HG03039 (cell line): Measurements from ENCODE around the gene SRRM4.

Source experiments
- ATAC-seq: cut with Tn5 transposase; IDR thresholded peaks from one replicate; pipeline ENCODE4 v1.9.1; 2021; ENCODE audit warnings: mild to moderate bottlenecking, moderate library complexity; ENCODE audit not compliant: unreplicated experiment

Gene SRRM4

DNA sequence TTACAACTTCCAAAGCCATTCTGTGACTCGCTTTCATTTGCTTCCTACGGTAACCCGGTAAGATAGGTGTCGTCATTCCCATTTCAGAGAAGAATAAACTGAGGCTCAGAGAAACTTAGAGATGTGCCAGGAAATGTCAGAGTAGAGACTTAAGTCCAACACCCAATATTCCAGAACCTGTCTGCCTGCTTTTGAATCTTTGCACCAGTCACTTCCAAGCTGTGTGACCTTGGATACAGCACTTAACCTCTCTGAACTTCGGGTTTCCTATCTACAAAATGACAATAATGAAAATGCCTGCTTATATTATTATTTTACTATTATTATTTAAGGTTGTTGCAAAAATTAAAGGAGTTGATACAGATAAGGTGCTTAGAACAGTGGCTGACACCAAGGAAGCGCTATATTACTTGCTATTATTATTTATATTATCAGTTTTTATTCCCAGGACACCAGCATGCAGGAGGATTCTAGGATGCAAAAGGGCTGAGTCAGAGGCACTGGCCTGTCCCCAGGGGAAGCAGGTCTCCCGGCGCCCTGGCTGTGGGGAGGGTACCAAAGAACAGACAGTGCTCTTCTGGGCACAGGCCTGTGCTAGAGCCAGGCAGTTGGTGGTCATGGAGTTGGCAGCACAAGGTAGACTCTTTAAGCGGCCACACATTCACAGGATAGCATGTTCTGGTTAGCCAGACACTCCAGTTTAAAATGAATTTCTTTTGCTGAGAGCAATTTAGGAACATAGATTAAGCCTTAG lies 202.8 kb downstream of the SRRM4 start:
- ATAC-seq: no peak

- ATAC-seq: no peak
These were observed 213.9 kb downstream of the SRRM4 start for GRCh38 chr12:119195256-119195655.

DNA sequence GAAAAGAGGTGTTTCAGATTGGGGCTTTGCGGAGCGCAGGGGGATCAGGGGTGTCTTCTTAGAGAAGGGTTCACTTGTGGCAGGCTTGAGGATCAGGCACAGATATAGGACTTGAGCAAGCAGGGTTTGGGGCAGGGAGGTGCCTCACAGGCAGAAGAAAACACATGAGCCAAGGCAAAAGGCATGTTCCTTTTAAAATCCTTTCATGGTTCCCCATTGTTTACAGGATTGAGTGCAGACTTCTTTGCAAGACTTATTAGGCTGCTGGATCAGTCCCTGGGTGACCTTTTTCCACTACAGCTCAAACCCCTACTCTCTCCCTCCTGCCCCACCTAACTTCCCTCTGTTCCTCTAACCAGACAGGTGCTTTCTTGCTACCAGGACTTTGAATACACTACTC lies 217.1 kb downstream of the SRRM4 start:
- ATAC-seq: no peak

DNA sequence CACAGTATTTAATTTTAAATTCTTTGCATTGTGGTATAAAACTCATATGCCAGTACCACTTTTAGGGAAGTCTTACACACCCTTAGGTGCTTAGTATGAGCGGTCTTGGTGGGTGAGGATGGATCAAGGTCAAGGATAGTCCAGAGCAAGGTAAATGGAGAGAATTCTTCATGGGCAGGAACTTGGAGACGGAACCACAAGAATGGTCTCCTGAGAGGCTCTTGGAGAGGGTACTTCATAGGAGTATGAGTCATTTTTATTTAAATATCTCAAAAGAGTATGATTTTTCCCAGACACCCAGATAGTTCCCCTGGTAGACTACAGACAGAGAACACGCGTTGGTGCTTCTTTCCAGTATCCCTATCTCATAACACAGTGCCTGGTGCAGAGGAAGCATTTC lies 219.3 kb downstream of the SRRM4 start:
- no peak for ATAC-seq

DNA sequence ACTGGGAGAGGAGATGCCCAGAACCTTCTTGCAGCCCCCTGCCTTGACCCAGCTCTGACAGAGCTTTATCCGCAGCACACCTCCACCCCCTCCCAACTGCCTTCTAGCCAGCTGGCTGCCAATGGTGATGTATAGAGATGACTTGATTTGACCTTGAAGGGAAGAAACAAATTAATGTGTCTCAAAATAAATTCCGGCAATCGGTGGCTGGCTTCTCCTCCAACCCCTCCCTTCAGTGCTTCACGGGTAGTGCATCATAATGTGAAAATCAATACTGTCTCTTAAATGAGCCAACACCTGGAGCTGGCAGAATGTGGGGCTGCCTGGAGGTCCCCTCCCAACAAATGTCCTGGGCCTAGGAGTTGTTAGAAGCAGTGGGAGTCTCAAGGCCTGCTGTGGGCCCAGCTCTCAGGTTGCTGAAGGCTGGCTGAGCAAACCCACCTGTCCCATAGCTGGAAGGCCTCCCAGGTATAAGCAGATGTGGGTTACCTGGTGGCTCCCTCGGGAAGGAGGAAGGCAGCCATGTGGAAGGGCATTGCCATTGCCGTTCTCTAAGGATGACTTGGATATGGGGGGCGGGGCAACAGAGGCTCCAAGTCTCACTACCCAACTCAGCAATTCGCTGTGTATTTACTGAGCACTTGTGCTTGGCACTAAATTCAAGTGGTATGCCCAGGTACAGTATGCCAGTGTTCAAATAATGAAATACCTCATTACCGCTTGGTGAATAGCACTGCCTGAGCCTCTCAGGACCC lies 220.6 kb downstream of the SRRM4 start:
- no peak for ATAC-seq

GRCh38 chr12:119202544-119202943 lies 221.2 kb downstream of the SRRM4 start:
- ATAC-seq: no peak

DNA sequence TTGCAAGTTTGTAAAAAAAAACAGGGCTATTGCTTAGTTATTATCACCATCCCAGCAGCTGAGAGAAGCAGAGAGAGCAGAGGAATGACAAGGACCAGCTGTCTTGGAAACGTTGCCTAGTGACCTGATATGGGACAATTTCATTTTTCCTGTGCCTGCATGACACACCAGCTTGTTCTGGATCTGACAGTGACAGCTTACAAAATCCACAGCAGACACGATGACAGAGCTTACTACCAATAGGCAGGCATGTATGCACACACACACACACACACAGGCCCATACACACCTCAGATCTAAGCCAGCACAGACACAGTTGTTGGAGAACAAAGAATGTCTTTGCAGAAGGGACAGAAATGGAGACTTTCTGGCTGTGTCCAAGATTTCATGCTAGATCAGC lies 222.8 kb downstream of the SRRM4 start:
- ATAC-seq: no peak

DNA sequence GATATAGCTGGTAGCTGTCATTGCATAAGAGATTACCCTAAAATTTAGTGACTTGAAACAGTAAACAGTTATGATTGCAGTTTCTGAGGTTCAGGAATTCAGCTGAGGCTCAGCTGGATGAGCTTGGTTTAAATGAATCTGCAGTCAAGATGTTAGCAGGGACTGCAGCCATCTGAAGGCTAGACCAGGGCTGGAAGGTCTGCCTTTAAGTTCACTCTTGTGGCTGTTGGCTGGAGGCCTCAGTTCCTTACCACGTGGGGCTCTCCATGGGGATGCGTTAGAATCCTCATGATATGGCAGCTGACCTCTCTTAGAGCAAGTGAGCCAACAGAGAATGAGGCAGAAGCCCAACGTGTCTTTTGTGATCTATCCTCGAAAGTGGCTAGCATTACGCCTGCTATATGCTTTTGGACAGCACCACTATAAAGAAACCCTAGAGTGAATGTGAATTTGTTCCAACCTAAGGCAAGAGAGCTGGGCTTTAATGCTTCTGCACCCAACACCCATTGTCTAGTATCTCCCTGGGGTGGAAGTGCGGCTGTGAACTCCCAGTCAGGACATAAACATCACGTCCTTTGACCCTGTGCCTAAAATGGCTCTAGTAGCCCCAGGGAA lies 223.4 kb downstream of the SRRM4 start:
- ATAC-seq: no peak

DNA sequence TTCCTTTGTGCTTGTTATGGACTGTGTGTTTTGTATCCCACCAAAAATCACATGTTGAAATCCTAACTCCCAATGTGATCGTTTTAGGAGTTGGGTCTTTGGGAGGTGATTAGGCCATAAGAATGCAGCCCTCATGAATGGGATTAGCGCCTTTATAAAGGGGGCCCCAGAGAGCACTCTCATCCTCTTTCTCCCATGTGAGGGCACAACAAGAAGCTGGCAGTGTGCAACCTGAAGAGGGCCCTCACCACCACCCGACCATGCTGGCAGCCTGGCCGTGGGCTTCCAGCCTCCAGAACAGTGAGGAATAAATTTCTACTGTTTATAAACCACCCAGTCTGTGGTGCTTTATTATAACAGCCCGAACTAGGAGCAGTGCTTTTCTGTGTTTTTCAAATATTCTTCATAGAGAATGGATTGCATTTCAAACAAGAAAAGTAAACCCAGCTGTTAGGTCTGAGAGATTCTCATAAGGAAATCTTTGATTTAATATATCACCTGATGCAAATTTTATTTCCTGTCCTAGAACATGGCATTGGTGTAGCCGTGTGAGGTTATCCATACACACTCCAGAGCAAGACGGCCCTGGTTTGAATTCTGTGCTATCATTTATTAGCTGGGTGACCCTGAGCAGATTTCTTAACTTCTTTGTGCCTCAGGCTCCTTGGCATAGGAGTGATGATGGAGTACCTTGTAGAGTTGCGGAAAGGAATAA lies 225.2 kb downstream of the SRRM4 start:
- ATAC-seq: no peak

DNA sequence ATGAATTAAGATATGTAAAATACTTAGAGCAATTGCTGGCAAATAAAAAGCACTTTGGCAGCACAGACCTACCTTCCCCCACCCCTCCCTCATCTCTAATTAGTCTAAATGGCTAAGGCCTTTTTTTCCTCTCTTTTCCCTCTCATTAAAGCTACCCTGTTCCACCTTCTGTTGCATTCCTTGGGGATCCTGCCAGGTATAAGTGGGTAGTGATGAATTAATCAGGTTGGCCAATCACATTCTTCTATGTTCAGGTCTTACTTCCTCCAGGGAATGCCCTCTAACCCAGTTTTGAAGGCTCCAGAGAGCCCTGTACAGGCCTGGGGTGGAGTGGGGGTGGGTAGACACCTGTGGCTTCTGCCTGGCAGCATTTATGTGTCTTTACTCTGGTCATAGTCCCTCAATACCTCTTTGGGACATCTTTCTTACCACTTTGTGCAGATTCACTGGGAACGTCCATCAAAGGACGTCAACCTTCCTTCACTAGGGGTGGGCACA lies 225.8 kb downstream of the SRRM4 start:
- ATAC-seq: no peak

GRCh38 chr12:119208626-119209061 lies 227.3 kb downstream of the SRRM4 start:
- no peak for ATAC-seq

- ATAC-seq: no peak
These were observed 230.5 kb downstream of the SRRM4 start for GRCh38 chr12:119211884-119212283.
